ENCODE data around the gene NAP1L4.
"Not testable (repeated sequence)": the region's sequence is repeated elsewhere in the genome, so short reads cannot be mapped to it uniquely, and the experiment has no call there.

The NAP1L4 gene

DNA sequence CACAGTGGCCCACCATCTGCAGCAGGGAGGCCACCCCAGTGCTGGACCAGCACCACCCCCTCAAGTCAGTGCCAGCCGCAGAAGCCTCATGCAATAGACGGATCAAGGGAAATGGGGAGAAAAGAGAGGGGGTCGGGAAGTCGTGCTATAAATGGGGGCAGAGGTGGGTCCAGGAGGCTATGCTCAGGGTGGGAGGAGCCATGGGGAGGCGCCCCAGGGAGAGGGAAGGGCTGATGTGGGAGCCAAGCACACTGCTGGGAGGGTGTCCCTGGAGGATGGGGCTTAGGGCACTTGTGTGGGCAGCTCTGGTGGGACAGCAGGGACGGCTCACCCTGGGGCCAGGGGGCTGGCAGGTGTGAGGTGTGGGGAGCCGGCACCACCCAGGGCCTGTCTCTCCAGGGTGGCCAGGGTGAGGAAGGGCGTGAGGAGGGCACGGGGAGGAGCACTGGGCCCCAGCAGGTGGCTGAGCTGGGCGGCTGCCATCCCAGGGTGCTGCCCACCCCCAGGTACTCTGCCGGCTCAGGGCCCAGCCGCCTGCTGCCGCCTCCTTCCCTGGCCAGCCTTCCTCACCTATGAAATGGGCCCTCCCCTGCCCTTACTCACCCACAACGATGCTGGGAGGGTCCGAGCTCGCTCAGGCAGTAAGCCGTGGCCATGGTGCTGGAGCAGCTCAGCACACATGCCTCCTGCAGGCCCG, 80.9 kb downstream of the NAP1L4 start:
- in situ Hi-C loops (cut with MboI; ENCODE audit: low sequenced_read_pairs), result no loop called here

DNA sequence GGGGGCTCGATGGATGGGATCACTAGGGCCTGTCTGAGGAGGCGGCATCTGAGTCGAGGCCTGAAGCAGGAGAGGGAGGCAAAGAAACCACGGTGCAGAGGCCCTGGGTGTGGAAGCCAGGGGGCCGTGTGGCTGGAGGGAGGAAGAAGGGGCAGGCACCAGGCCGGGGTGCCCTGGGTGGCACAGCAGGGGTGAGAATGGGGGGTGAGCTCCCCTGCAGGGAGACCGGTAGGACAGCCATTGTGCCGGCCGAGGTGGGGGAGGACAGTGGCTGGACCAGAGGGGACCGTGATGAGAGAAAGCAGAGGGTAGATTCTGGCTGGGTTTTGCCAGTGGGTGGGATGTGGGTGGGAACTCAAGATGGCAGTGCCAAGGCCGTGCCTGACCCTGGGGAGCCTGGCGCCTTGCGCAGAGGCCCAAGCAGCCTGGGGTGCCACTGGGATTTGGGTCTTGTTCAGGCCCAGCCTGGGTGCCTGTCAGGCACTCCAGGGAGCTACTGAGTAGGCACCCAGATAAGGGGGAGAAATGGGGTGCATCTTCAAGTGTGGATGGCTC, 81.7 kb downstream of the NAP1L4 start:
- in situ Hi-C loops (cut with MboI; ENCODE audit: low sequenced_read_pairs), result no loop called here

DNA sequence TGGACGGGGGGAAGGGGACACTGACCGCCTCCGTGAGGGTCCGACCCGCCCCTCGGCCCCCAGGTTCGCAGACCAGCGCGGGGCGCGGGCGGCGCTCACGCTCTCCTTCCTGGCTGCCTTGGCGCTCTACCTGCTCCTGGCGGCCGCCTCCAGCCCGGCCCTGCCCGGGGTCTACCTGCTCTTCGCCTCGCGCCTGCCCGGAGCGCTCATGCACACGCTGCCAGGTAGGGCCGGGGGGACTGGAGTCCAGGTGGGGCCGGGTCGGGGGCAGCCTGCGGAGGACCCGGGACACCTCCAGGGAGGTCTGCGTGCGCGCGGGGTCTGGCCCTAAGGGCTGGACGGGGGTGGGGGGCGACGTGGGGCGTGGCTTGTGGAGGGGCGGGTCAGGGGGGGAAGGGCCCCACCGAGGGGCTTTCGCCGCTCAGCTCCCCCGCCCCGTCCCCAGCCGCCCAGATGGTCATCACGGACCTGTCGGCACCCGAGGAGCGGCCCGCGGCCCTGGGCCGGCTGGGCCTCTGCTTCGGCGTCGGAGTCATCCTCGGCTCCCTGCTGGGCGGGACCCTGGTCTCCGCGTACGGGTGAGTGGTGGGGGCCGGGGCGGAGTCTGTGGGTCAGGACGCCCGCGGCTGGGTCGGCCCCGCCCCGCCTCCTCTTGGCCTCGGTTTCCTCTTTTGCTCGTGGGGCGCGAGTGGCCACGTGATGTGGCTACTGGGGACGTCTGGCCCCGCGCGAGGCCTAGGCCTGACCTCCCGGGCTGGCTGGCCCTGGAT, 82.8 kb downstream of the NAP1L4 start:
- in situ Hi-C loops (cut with MboI; ENCODE audit: low sequenced_read_pairs), result no loop called here

DNA sequence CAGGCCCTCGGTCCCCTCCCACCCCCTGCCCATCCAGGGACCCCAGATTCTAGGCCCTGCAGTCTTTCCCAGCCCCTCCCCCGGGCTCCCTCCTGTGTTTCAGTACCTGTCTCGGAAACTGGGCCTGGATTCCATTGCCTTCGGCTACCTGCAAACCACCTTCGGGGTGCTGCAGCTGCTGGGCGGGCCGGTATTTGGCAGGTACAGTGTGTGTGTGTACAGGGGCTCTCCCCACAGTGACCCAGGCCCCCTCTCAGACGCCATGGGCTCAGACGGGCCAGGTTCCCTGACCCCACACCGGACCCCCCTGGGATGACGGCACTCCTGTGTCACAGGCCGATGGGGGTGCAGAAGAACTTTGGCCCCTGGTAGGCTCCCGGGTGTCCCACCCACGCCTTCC, 84.0 kb downstream of the NAP1L4 start:
- in situ Hi-C loops (cut with MboI; ENCODE audit: low sequenced_read_pairs), result no loop called here

DNA sequence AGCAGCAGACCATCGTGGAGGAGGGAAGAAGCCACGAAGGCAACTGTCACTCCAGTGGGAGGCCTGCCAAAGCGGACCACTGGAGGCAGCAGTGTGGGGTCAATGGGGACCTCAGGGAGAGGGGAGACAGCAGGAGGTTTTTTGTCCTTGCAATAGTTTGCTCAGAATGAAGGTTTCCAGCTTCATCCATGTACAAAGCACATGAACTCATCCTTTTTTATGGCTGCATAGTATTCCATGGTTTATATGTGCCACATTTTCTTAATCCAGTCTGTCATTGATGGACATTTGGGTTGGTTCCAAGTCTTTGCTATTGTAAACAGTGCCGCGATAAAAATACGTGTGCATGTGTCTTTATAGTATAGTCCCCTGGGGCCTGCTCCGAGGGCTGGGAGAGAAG, 86.8 kb downstream of the NAP1L4 start:
- in situ Hi-C loops (cut with MboI; ENCODE audit: low sequenced_read_pairs), result not testable (repeated sequence)

DNA sequence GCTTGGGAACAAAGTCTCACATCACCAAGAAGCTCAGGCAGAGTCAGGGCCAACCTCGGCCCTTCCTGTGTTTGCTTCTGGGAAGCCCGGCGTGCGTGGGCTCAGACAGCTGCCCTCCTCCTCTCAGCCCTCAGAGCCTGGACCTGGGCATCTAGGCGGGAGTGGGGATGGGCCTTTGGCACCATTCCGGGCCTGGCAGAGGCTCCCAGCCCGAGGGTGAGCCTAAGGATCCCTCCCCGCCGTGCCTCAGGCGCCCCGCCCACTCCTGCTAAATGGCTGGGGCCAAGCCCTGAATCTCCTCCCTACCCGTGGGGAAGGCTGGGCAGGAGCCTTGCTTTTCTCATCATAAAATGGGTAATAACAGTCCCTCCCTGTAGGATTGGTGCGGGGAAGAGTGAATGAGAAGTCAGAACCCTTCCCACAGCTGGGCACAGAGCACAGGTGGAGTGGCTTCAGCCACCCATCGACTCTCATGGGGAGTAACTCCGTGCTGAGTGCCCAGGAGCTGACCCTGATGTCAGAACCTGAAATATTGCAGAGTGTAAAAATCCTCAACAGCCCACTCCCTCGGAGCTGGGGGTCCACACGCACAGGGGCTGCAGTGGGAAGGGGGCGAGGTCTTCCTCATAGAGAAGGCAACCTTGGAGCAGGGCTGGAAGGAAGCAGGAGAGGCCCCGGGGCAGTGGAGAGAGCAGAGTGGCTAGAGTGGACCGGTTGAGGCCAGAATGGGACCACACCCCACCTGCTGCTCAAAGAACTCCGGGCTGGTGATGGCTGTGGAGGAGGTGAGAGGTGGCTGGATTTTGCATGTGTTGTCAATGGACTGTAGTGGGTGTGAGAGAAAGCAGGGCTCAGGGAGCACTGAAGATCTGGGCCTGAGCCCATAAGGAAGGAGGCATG, 87.7 kb downstream of the NAP1L4 start:
- in situ Hi-C loops (cut with MboI; ENCODE audit: low sequenced_read_pairs), result no loop called here

DNA sequence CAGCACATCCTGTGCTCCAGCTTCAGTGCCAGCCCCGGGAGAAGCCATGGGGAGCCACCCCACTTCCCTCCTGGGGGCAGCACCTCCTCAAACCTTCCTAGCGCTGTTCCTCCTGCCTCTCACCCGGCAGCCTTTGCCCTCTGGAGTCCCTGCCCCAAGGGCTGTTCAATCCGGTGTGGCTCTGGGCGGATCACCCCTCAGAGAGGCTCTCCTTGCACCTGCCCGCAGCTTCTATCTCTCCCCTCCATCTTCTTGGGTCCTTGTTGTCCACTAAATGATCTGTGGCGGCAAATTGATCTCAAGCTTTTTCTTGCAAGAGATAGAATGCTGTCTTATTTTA, 88.5 kb downstream of the NAP1L4 start:
- in situ Hi-C loops (cut with MboI; ENCODE audit: low sequenced_read_pairs), result no loop called here

DNA sequence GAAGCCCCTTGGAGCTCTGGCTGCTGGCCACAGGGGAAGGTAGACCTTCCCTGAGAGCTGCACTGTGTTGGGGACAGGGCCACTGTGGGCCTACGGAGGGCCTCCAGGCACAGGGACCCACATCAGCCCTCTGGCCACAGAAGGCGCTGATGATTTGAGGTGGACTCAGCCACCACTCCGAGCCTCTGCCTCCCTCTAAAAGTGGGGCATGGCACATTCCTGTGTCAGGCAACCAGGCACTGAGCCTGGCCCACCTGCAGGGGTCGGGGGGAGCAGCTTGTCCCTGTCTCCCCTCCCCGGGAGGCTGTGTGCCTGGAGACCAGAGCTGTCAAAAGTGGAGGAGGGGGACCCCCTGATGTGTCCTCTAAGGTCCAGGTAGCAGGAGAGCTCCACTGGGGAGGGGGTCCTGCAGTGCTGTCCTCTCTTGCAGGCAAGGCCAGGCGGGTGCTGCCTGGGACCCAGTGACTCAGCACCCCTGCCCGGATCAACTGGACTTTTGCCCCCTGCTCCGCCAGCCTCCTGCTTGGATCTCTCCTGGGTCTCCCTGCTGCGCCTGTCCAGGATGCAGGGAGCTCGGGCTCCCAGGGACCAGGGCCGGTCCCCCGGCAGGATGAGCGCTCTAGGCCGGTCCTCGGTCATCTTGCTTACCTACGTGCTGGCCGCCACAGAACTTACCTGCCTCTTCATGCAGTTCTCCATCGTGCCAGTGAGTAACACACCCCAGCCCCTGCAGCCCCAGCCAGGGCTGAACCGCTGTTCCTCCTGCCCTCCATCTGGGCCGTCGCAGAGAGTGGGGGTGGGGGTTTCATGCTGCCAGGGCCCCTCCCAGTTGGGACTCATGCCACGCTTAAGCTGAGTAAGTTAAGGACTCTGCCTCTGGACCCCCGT, 89.1 kb downstream of the NAP1L4 start:
- in situ Hi-C loops (cut with MboI; ENCODE audit: low sequenced_read_pairs), result no loop called here

DNA sequence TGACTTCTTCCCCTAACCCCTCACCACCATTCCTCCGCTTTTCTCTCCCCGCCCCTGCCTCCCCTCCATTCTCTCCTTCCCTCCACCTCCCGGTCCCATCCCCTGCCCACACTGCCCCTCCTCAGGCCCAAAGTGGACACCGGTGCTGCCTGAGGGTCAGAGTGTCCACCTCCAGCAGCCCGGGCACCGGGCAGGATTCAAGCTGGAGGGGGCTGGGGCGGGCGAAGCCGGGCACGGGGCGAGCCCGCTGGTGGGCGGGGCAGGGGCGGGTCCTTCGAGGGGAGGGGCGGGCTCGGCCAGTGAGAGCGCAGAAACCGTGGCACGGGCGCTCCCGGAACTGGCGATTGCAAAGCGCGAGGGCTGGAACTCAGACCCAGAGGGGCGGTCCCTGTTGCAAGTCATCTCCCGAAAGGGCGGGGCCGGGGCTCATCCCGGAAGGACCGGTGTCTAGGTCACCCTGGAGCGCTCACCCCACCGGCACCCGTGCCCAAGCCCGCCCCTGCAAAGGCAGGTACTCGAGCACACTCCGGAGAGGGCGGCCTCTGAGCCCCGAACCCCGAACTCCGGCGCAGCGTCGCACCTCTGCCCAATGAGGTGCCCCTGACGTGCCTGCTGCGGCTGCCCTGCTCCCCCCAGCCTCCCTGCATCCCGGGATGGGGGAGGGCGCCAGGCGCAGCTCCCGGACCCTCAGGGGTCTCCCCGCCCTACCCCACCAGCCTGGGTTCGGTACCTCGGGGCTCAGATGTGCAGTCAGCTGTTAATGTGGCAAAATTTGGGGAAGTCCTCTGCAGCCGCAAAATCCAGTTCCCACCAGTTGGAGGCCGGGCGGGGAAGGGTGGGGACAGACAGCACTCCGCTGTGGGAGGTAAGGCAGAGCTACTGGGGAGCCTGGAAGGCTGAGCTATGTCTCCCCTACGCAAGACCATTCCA, 90.0 kb downstream of the NAP1L4 start:
- in situ Hi-C loops (cut with MboI; ENCODE audit: low sequenced_read_pairs), result no loop called here

DNA sequence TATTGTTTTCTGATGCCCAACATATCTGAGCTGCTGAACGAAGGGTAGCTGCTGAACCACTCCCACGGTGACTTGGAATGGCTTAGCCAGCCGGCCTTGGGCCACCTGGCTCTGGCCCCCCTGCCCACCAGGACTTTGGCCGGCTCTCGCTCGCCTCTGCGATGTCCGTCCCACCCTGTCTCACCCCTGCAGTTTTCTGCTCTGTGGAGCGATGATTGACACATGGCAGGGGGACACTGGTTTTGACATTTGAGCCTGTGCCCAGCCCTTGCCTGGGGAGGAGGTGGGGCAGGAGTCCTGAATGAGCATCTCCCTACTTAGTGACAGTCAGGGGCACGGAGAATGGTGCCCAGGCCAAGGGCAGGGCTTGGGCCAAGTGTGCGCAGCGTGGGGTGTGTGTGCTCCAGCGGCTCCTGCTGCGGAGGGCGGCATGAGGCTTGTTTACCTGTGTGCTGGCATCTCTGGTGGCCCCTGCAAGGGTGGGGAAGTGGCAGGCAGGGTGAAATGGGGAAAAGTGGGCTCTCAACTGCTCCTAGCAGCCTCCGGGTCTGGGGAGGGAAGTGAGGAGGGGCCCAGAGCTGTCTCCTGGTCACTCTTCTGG, 90.8 kb downstream of the NAP1L4 start:
- in situ Hi-C loops (cut with MboI; ENCODE audit: low sequenced_read_pairs), result no loop called here

DNA sequence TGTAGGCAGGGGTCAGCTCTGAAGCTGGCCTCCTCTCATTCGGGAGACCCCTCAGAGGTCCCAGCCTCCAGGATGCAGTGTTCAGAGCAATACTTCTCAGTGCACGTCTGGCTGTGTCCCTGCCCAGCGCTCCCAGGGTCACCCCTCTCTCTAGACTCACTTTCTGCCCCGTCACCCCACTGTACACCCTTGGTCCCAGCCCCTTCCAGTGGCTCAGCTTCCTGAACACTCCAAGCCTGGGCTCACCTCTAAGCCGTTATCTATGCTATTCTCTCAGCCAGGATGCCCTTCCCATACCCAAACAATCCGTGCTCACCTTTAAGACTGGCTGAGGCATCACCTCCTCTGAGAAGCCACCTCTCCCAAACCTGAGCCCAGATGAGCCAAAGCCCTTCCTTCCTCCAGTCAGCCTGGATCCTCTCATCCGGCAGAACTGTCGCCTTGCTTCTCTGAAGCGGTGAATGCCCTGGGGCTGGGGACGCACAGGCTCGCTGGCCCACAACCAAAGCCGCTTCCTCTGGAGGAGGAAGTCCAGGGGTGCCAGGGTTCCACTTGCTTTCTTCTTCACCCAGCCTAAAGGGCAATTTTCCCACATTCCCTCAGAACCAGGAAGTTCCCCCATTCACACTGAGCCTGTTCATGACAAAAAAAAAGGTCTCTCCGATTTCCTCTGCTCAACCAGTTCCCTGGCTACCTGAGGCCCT, 92.9 kb downstream of the NAP1L4 start:
- in situ Hi-C loops (cut with MboI; ENCODE audit: low sequenced_read_pairs), result loop anchor here (10.0 to 25.0 kb wide), 3 partner anchors 364 to 712 kb away; no protein-coding TSS in a partner anchor

DNA sequence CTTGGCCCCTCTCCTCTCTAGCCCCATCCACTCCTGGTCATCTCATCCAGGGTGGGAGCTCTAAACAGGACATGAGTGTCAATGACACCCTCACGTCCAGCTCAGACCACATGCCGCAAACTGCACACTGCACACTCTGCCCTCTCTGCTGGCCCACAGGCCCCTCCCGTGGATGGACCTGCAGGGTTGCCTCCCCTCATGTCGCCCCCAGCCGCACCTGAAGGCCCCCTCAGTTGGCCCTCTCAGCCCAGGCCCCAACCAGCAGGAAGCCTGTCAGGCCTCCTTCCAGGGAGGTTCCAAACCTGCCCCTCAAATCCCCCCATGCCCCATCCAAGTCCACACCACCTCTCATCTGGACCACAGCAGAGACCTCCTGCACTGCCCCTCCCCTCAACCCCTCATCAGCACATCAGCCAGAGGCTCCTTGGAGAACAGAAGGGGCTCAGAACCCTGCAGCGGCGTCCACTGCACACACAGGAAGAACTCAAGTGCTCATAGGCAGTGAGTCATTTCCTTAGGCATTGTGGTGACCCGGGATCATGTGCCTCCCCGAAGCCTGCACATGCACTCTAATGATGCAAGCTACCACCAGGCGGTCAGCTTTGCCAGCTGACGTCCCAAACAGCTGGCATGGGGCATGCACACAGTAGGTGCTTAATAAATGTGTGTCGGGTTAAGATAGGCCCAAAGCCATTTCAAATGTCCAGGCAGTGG, 93.6 kb downstream of the NAP1L4 start:
- in situ Hi-C loops (cut with MboI; ENCODE audit: low sequenced_read_pairs), result loop anchor here (10.0 to 25.0 kb wide), 3 partner anchors 364 to 711 kb away; no protein-coding TSS in a partner anchor

DNA sequence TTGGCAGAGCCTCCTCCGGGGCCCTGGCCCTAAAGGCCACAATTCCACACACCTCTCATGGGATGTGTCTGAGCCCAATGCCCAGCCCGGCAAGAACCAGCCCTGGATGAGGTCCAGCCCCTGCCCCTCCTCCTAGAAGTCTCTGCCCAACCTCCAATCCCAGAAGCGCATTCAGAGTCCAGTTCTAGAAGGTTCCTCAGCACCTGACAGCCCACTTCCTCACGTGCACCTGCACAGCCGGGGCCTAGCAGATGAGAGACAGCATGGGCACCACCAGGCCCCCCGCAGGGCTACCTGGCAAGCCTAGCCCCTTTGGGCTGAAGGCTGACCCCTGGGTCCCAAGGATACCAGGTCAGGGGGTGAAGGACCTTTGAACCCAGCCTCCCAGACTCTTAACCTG, 95.1 kb downstream of the NAP1L4 start:
- in situ Hi-C loops (cut with MboI; ENCODE audit: low sequenced_read_pairs), result loop anchor here (10.0 to 25.0 kb wide), 3 partner anchors 362 to 710 kb away; no protein-coding TSS in a partner anchor

DNA sequence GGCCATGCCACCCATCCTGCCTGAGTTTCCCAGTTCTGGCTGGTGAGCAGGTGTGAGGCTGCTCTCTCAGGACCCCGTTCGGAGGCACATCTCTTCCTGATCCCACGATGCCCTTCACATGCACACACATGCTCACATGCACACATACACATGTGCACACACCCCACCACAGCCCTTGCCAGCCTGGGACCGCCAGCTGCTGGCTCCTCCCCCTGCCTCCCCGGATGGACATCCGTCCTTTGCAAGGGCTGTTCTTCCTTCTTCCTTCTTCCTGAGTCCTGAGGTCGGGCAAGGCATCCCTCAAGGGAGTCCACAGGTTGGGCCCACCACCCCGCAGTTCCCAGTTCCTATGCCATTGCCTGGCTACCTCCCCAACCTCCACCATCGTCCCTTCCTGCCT, 96.1 kb downstream of the NAP1L4 start:
- in situ Hi-C loops (cut with MboI; ENCODE audit: low sequenced_read_pairs), result loop anchor here (10.0 to 25.0 kb wide), 3 partner anchors 361 to 709 kb away; no protein-coding TSS in a partner anchor
